Inflammatory macrophage treated with lipopolysaccharide for 4 hours (primary cell): ENCODE measurements around the gene CHID1.

Experiments used
- DNase-seq: peaks from one replicate; pipeline ENCODE4 v3.0.0-alpha.2; 2020

The CHID1 gene

DNA sequence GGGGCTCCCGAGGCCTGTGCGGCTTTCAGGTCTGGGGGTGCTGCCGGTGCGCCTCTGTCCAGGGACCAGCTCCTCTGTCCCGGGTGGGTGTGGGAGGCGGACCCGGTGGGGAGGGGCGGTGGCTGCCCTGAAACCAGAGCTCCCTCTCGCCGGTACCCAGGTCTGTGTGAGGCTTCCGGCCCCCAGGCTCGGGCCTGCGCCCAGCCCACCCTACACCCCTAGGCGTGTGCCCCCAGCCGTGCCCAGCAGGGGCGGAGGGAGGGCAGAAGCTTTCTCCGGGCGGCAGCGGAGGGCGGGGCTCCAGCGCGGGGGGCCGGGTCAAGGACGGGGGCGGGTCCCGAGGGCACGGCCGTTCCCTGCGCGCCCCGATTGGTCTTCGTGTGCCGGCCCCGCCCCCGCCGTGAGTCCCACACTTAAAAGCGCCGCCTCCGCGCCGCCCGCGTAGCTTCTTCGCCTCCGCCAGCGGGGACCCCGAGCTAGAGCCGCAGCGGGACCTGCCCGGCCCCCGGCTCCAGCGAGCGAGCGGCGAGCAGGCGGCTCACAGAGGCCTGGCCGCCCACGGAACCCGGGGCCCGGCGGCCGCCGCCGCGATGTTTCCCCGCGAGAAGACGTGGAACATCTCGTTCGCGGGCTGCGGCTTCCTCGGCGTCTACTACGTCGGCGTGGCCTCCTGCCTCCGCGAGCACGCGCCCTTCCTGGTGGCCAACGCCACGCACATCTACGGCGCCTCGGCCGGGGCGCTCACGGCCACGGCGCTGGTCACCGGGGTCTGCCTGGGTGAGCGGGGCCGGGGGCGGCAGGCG, 91.3 kb downstream of the CHID1 start:
- DNase-seq = peak; percentile 90

- no peak for DNase-seq
These were observed 92.0 kb downstream of the CHID1 start, which contains the start of gene PNPLA2 for GRCh38 chr11:818396-819128. PNPLA2 (plus strand) TSS chr11:818914; CDS start chr11:819719, 805 bp downstream.
